Tibial artery (tissue), 4 donors: ENCODE results near the gene FRY.

Experiments used
- DNase-seq, 2 donors: peaks; one replicate each; pipeline ENCODE4 v3.0.0-alpha.2; 2019
- H3K27ac ChIP-seq, 2 donors: fragments of 200-600 bp; sonication (generic) in 1 of 2; 1 replicate in 1 of 2; 2 replicates in 1 of 2; pipeline ENCODE4 v1.5.1; 2018 to 2019; ENCODE audit warnings: mild to moderate bottlenecking in 1 of 2
- H3K27me3 ChIP-seq, 2 donors: fragments of 200-600 bp; sonication (generic) in 1 of 2; one replicate each; pipeline versions ENCODE4 v1.5.1 to v1.6.0; 2016 to 2019
- H3K36me3 ChIP-seq, 3 donors: fragments of 200-600 bp; sonication (generic) in 2 of 3; one replicate each; pipeline ENCODE4 v1.5.1; 2016 to 2019; ENCODE audit warnings: mild to moderate bottlenecking in 2 of 3
- H3K4me1 ChIP-seq, 4 donors: fragments of 200-600 bp; sonication (generic) in 2 of 4; 1 replicate in 3 of 4; 2 replicates in 1 of 4; pipeline ENCODE4 v1.5.1; 2016 to 2019
- H3K4me3 ChIP-seq, 2 donors: fragments of 200-600 bp; sonication (generic) in 1 of 2; 1 replicate in 1 of 2; 2 replicates in 1 of 2; pipeline ENCODE4 v1.5.1; 2018 to 2019; ENCODE audit warnings: mild to moderate bottlenecking in 2 of 2
- H3K9me3 ChIP-seq, 3 donors: fragments of 200-600 bp; sonication (generic) in 1 of 3; one replicate each; pipeline ENCODE4 v1.5.1; 2016 to 2019
- CTCF ChIP-seq, 2 experiments: fragments of 200-600 bp in 1 of 2; fragments of 450-650 bp in 1 of 2; IDR thresholded peaks; one replicate each; pipeline ENCODE4 v1.5.1; 2017 to 2019; ENCODE audit warnings: antibody characterized with exemption in 2 of 2, mild to moderate bottlenecking in 1 of 2, moderate library complexity in 1 of 2
- intact Hi-C: fragments of 100-400 bp; cut with DNase I; formaldehyde crosslinking; loops from one replicate; pipeline ENCODE4 v1.15.0; 2023; ENCODE audit warnings: low total_unique reads

The FRY gene

GRCh38 chr13:32254416-32254815 lies 222.8 kb downstream of the FRY start:
- intact Hi-C loops = no loop called here
- Histone ChIP-seq H3K9me3 (no peaks in the 10 kb centered on the region), H3K36me3 (peaks cover 13 to 24% (median 22%) of the 10 kb centered on the region in 3 donors), H3K4me3 (peak overlapping the region; percentile 46 to 48), H3K27me3 (no peaks in the 10 kb centered on the region), H3K4me1 (peaks cover 0 to 59% (median 11%) of the 10 kb centered on the region in 4 donors), H3K27ac (peak overlapping the region; percentile 74 to 81)
- DNase-seq = no peak
- no peak for TF ChIP-seq CTCF (IDR thresholded peaks at IDR 0.05)

GRCh38 chr13:32254916-32255723 lies 223.5 kb downstream of the FRY start:
- no peak for DNase-seq
- peak overlapping the region; percentile 74 to 81 for H3K27ac ChIP-seq
- intact Hi-C loops = no loop called here
- H3K4me1 ChIP-seq = peaks cover 0 to 65% (median 13%) of the 10 kb centered on the region in 4 donors
- peaks cover 6 to 17% (median 15%) of the 10 kb centered on the region in 3 donors for H3K36me3 ChIP-seq
- H3K4me3 ChIP-seq = peak overlapping the region; percentile 46 to 48
- TF ChIP-seq CTCF (IDR thresholded peaks at IDR 0.05) = no peak
- no peaks in the 10 kb centered on the region for H3K9me3 ChIP-seq
- H3K27me3 ChIP-seq = no peaks in the 10 kb centered on the region

- TF ChIP-seq CTCF (IDR thresholded peaks at IDR 0.05) = no peak
- peak overlapping the region; percentile 74 to 81 for H3K27ac ChIP-seq
- intact Hi-C loops = no loop called here
- peaks cover 0 to 11% (median 9%) of the 10 kb centered on the region in 3 donors for H3K36me3 ChIP-seq
- peaks cover 0 to 70% (median 17%) of the 10 kb centered on the region in 4 donors for H3K4me1 ChIP-seq
- no peak for DNase-seq
- no peaks in the 10 kb centered on the region for H3K9me3 ChIP-seq
- peak overlapping the region; percentile 46 to 48 for H3K4me3 ChIP-seq
- H3K27me3 ChIP-seq = no peaks in the 10 kb centered on the region
These were observed 224.1 kb downstream of the FRY start for GRCh38 chr13:32255724-32256109.

- TF ChIP-seq CTCF (IDR thresholded peaks at IDR 0.05) = no peak
- Histone ChIP-seq H3K9me3 (no peaks in the 10 kb centered on the region), H3K4me1 (peaks cover 0 to 75% (median 21%) of the 10 kb centered on the region in 4 donors), H3K27ac (peak overlapping the region; percentile 74 to 81), H3K36me3 (peaks cover 0 to 7% (median 5%) of the 10 kb centered on the region in 3 donors), H3K27me3 (no peaks in the 10 kb centered on the region), H3K4me3 (peak overlapping the region; percentile 46 to 48)
- intact Hi-C loops = no loop called here
- no peak for DNase-seq
These were observed 224.7 kb downstream of the FRY start for GRCh38 chr13:32256243-32256642.

GRCh38 chr13:32257649-32258048 lies 226.1 kb downstream of the FRY start:
- DNase-seq = no peak
- Histone ChIP-seq H3K36me3 (peaks cover 0 to 7% (median 6%) of the 10 kb centered on the region in 3 donors), H3K4me3 (no peak overlapping the region), H3K4me1 (peaks cover 0 to 88% (median 35%) of the 10 kb centered on the region in 4 donors), H3K27me3 (no peaks in the 10 kb centered on the region), H3K27ac (peak overlapping the region in 1 of 2 donors; percentile 81), H3K9me3 (no peaks in the 10 kb centered on the region)
- TF ChIP-seq CTCF (IDR thresholded peaks at IDR 0.05) = no peak
- intact Hi-C loops = no loop called here
